Activated naive CD4-positive, alpha-beta T cell treated with anti-CD3 and anti-CD28 coated beads for 36 hours (primary cell): Measurements from ENCODE around the gene MTIF3. TPM values are rescaled to one million over a fixed set of nuclear protein-coding genes. Genes with fewer than 3 reads are reported as not detected.

Experiments used
- CTCF ChIA-PET: fragments of 350-600 bp; sonication (Branson Sonifier 250); formaldehyde crosslinking; loops from one replicate; lab custom pipeline; 2021; ENCODE audit warnings: antibody characterized with exemption; lab: Charles Lee
- DNase-seq: peaks from one replicate; pipeline ENCODE4 v3.0.0-alpha.2; 2020
- H3K27ac Mint-ChIP-seq: one replicate; pipeline ENCODE4 v1.8.0; 2021; ENCODE audit warnings: mild to moderate bottlenecking, mixed read lengths
- H3K27me3 Mint-ChIP-seq: one replicate; pipeline ENCODE4 v1.8.0; 2021; ENCODE audit warnings: low read depth, mixed read lengths
- H3K36me3 Mint-ChIP-seq: one replicate; pipeline ENCODE4 v1.8.0; 2021; ENCODE audit warnings: low read depth, mixed read lengths
- H3K4me1 Mint-ChIP-seq: one replicate; pipeline ENCODE4 v1.8.0; 2021; ENCODE audit warnings: low read depth, mixed read lengths
- H3K4me3 Mint-ChIP-seq: one replicate; pipeline ENCODE4 v1.8.0; 2021; ENCODE audit warnings: mild to moderate bottlenecking, moderate library complexity, mixed read lengths
- H3K9me3 Mint-ChIP-seq: one replicate; pipeline ENCODE4 v1.8.0; 2021; ENCODE audit warnings: mixed read lengths
- intact Hi-C: fragments of 100-400 bp; cut with micrococcal nuclease; formaldehyde crosslinking; loops from one replicate; pipeline ENCODE4 v1.15.1; 2023
- total RNA-seq, 2 experiments: library from RNA; stranded (reverse); gene quantifications; one replicate each; pipeline ENCODE4 v1.2.3, GENCODE V29; 2021

MTIF3 gene
- total RNA-seq, 2 experiments from 2014 or later, result 34.0 to 42.1 TPM

- intact Hi-C loops, result no loop called here
- CTCF ChIA-PET, result interaction anchor here (0.6 to 1.4 kb wide), 2 partner anchors 31 to 1105 kb away, joined by 3 to 4 read pairs; no protein-coding TSS in a partner anchor
- Mint-ChIP-seq H3K27ac (no peak overlapping the region), H3K27me3 (no peaks in the 10 kb centered on the region), H3K4me3 (no peak overlapping the region), H3K4me1 (peaks cover 5% of the 10 kb centered on the region), H3K9me3 (no peaks in the 10 kb centered on the region), H3K36me3 (no peaks in the 10 kb centered on the region)
- no peak for DNase-seq
Observed at GRCh38 chr13:27476943-27477703, 26.8 kb upstream of the MTIF3 start.

- H3K4me3 Mint-ChIP-seq, result no peak overlapping the region
- H3K36me3 Mint-ChIP-seq, result no peaks in the 10 kb centered on the region
- H3K27ac Mint-ChIP-seq, result no peak overlapping the region
- no peak for DNase-seq
- no peaks in the 10 kb centered on the region for H3K27me3 Mint-ChIP-seq
- peaks cover 5% of the 10 kb centered on the region for H3K4me1 Mint-ChIP-seq
- CTCF ChIA-PET, result interaction anchor here (0.9 to 1.3 kb wide), 2 partner anchors 352 to 355 kb away, joined by 3 read pairs; no protein-coding TSS in a partner anchor
- intact Hi-C loops, result no loop called here
- no peaks in the 10 kb centered on the region for H3K9me3 Mint-ChIP-seq
Observed at GRCh38 chr13:27474751-27475268, 24.4 kb upstream of the MTIF3 start.

- Mint-ChIP-seq H3K36me3 (no peaks in the 10 kb centered on the region), H3K4me3 (no peak overlapping the region), H3K9me3 (no peaks in the 10 kb centered on the region), H3K4me1 (peaks cover 5% of the 10 kb centered on the region), H3K27ac (no peak overlapping the region), H3K27me3 (no peaks in the 10 kb centered on the region)
- DNase-seq, result no peak
- intact Hi-C loops, result no loop called here
- CTCF ChIA-PET, result interaction anchor here (0.6 to 1.2 kb wide), 2 partner anchors 99 to 101 kb away, joined by 3 read pairs; no protein-coding TSS in a partner anchor
Observed at GRCh38 chr13:27472941-27473340, 22.6 kb upstream of the MTIF3 start.

DNA sequence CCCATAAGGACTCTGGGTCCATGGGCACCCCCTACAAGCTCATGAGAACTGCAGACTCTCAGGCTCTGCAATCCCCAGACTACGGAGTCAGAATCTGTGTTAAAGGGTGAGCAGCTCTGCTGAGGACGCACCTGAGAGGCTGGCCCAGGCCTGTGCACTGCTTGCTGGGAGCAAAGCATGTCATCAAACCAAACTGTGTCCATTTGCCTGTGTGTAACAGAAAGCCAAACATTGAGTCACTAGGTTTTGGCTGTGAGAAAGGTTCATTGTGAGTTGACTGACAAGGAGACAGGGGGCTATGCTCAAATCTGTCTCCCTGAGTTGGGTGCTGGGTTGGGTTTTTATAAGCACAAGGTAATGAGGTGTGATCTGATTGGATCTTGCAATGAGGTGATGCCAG is 22.1 kb upstream of the MTIF3 start:
- Mint-ChIP-seq H3K27me3 (no peaks in the 10 kb centered on the region), H3K4me3 (no peak overlapping the region), H3K36me3 (no peaks in the 10 kb centered on the region), H3K27ac (no peak overlapping the region), H3K9me3 (no peaks in the 10 kb centered on the region), H3K4me1 (peaks cover 4% of the 10 kb centered on the region)
- DNase-seq, result no peak
- intact Hi-C loops, result no loop called here
- CTCF ChIA-PET, result interaction anchor here (0.6 to 1.2 kb wide), 2 partner anchors 99 to 102 kb away, joined by 3 read pairs; no protein-coding TSS in a partner anchor

- Mint-ChIP-seq H3K9me3 (no peaks in the 10 kb centered on the region), H3K36me3 (no peaks in the 10 kb centered on the region), H3K4me1 (peaks cover 2% of the 10 kb centered on the region), H3K4me3 (no peak overlapping the region), H3K27ac (no peak overlapping the region), H3K27me3 (no peaks in the 10 kb centered on the region)
- CTCF ChIA-PET, result interaction anchor here (1.0 kb wide), 1 partner anchor 360 kb away, joined by 3 read pairs; no protein-coding TSS in a partner anchor
- DNase-seq, result no peak
- intact Hi-C loops, result no loop called here
Observed at GRCh38 chr13:27470075-27470820, 19.9 kb upstream of the MTIF3 start.

GRCh38 chr13:27466513-27466912 is 16.1 kb upstream of the MTIF3 start:
- Mint-ChIP-seq H3K9me3 (no peaks in the 10 kb centered on the region), H3K27ac (no peak overlapping the region), H3K4me3 (no peak overlapping the region), H3K36me3 (no peaks in the 10 kb centered on the region), H3K4me1 (peaks cover 2% of the 10 kb centered on the region), H3K27me3 (no peaks in the 10 kb centered on the region)
- intact Hi-C loops, result no loop called here
- no peak for DNase-seq
- CTCF ChIA-PET, result interaction anchor here (0.6 to 1.7 kb wide), 2 partner anchors 10 to 21 kb away, joined by 3 to 6 read pairs; no protein-coding TSS in a partner anchor

- peaks cover 2% of the 10 kb centered on the region for H3K4me1 Mint-ChIP-seq
- no peak overlapping the region for H3K4me3 Mint-ChIP-seq
- no peaks in the 10 kb centered on the region for H3K36me3 Mint-ChIP-seq
- intact Hi-C loops, result no loop called here
- no peaks in the 10 kb centered on the region for H3K9me3 Mint-ChIP-seq
- DNase-seq, result no peak
- CTCF ChIA-PET, result interaction anchor here (0.5 to 1.7 kb wide), 4 partner anchors 9 to 802 kb away, joined by 3 to 6 read pairs (median 4); no protein-coding TSS in a partner anchor
- H3K27ac Mint-ChIP-seq, result no peak overlapping the region
- no peaks in the 10 kb centered on the region for H3K27me3 Mint-ChIP-seq
Observed at GRCh38 chr13:27465611-27466010, 15.2 kb upstream of the MTIF3 start.

- CTCF ChIA-PET, result interaction anchor here (1.4 kb wide), 1 partner anchor 101 kb away, joined by 4 read pairs; no protein-coding TSS in a partner anchor
- no peak for DNase-seq
- Mint-ChIP-seq H3K9me3 (no peaks in the 10 kb centered on the region), H3K27ac (no peak overlapping the region), H3K4me1 (peaks cover 2% of the 10 kb centered on the region), H3K27me3 (no peaks in the 10 kb centered on the region), H3K36me3 (no peaks in the 10 kb centered on the region), H3K4me3 (no peak overlapping the region)
- intact Hi-C loops, result no loop called here
Observed at GRCh38 chr13:27463500-27463899, 13.1 kb upstream of the MTIF3 start.

GRCh38 chr13:27461940-27462584 is 11.7 kb upstream of the MTIF3 start:
- H3K27ac Mint-ChIP-seq, result no peak overlapping the region
- H3K36me3 Mint-ChIP-seq, result no peaks in the 10 kb centered on the region
- no peak for DNase-seq
- CTCF ChIA-PET, result interaction anchor here (1.4 to 1.5 kb wide), 2 partner anchors 12 to 99 kb away, joined by 4 read pairs; partner anchors contain the start of gene MTIF3
- H3K27me3 Mint-ChIP-seq, result no peaks in the 10 kb centered on the region
- no peak overlapping the region for H3K4me3 Mint-ChIP-seq
- intact Hi-C loops, result no loop called here
- H3K9me3 Mint-ChIP-seq, result no peaks in the 10 kb centered on the region
- peaks cover 2% of the 10 kb centered on the region for H3K4me1 Mint-ChIP-seq

DNA sequence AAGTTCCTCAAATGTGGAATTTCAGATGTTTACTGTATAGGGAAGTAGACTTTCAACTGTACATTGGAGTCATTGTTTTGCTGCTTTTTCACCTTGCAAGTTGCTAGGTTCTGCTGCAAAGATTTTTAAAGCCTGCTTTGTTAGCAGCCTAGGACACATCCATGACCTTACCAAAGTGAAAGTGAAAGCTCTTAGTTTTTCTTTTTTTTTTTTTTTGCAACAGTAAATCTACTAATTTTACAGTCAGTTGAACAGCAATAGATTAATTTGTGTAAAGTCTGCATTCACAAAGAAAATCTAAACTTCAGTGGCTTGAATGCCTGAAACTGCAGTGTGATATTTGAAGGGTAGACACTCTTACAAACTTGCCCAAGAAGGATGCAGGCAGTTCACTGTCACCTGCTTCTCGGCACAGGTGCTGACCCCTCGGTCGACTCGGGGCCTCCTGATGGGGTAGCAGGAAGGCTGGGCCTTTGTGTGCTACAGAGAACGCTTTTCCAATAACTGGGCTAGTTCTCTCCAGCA is 5.0 kb upstream of the MTIF3 start:
- Mint-ChIP-seq H3K27ac (peak overlapping the region; percentile 94), H3K27me3 (no peaks in the 10 kb centered on the region), H3K4me1 (peaks cover 27% of the 10 kb centered on the region), H3K4me3 (peak overlapping the region; percentile 88), H3K9me3 (no peaks in the 10 kb centered on the region), H3K36me3 (no peaks in the 10 kb centered on the region)
- peak; percentile 39 for DNase-seq
- CTCF ChIA-PET, result interaction anchor here (0.7 to 1.6 kb wide), 2 partner anchors 11 to 30 kb away, joined by 3 to 6 read pairs; no protein-coding TSS in a partner anchor
- intact Hi-C loops, result no loop called here

GRCh38 chr13:27450921-27451471 is 632 bp upstream of the MTIF3 start:
- intact Hi-C loops, result loop anchor here (1.0 to 5.0 kb wide), 5 partner anchors 25 to 687 kb away; partner anchors contain the start of genes LNX2, PAN3, RPL21 and USP12
- H3K27ac Mint-ChIP-seq, result peak overlapping the region; percentile 99
- H3K4me1 Mint-ChIP-seq, result peaks cover 52% of the 10 kb centered on the region
- peaks cover 8% of the 10 kb centered on the region for H3K36me3 Mint-ChIP-seq
- H3K27me3 Mint-ChIP-seq, result no peaks in the 10 kb centered on the region
- CTCF ChIA-PET, result interaction anchor here (0.7 to 1.9 kb wide), 3 partner anchors 8 to 26 kb away, joined by 3 to 4 read pairs (median 3); partner anchors contain the start of gene GTF3A
- peak; percentile 28 for DNase-seq
- H3K4me3 Mint-ChIP-seq, result peak overlapping the region; percentile 94
- H3K9me3 Mint-ChIP-seq, result no peaks in the 10 kb centered on the region
